Stimulated activated CD4-positive, alpha-beta T cell treated with anti-CD3 and anti-CD28 coated beads, Interleukin-2, amount 100 ng/mL, for 4 hours (primary cell): Measurements from ENCODE around the gene PRMT1.

Experiments
- DNase-seq: peaks from one replicate; pipeline ENCODE4 v3.0.0-alpha.2; 2020; ENCODE audit warnings: low read depth

PRMT1 gene

DNA sequence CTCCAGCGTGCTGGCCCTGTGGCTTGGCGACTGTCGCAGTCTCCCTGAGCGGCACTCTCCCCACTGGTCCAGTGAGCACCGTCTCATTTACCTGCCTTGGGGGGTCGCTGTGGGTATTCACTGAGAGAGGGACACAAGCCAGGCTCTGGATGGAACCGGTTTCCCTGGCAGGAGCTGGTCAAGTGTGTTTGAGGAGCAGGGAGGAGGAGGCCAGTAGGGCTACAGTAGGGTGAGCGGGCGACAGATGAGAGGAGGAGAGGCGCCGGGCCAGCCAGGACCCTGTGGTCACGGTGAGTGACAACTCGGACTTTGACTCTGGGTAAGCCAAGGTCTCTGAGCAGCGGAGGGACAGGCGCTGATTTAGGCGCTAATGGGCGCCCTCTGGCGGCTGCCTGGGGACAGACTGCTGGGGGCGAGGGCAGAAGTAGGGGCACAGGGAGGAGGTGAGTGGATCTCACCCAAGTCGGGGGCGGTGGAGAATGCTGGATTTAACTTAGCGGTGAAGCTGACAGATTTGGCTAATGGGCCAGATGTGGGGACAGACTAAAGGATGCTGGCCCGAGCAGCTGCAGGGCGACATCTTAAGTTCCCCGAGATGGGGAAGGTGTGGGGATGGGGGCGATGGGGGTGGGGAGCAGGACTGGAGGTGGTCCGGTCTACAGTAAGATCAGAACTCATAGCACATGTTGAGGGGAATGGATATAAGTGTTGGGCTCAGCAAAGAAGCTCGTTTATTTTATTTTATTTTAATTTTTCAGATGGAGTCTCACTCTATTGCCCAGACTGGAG lies 4.7 kb upstream of the PRMT1 start:
- DNase-seq: peak; percentile 67

GRCh38 chr19:49676136-49676783 lies 811 bp upstream of the PRMT1 start:
- no peak for DNase-seq

- peak; percentile 97 for DNase-seq
Observed at GRCh38 chr19:49676784-49677230, 264 bp upstream of the PRMT1 start.

DNA sequence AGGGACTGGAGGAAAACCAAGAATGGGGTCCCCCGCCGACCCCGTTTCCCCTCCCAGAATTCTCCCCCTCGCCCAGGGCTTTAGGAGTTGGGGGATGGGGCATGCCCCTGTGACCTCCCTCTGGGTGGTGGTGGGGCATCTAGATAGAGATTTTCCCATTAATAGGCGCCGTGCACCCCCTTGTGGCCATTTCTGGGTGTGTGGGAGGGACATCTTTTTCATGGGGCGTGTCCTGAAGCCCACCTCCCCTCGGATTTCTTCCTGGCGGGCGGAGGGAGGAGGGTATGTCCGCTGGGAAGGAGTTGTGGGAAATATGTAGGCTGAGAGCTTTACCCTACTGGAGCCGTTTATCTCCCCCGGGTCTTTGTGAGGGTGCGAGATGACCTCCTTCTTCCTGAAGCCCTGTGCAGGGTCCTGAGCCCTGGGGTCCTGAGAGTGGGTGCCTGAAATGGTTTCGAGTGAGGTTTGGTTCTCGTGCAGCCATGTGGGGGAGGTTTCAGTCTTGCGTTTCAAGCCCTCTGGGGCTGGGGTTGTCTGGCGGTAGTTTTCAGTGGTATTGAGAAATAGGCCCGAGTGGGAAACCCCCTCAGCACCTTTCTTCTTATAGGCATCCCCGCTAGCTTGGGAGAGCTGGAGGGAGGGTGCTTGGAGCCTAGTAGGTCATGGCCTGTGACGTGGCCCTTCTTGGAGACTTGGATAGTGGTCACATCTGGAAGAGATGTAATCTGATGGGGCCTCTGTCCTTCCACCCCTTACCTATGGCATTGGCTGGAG lies 1.0 kb downstream of the PRMT1 start:
- DNase-seq: peak; percentile 69

DNA sequence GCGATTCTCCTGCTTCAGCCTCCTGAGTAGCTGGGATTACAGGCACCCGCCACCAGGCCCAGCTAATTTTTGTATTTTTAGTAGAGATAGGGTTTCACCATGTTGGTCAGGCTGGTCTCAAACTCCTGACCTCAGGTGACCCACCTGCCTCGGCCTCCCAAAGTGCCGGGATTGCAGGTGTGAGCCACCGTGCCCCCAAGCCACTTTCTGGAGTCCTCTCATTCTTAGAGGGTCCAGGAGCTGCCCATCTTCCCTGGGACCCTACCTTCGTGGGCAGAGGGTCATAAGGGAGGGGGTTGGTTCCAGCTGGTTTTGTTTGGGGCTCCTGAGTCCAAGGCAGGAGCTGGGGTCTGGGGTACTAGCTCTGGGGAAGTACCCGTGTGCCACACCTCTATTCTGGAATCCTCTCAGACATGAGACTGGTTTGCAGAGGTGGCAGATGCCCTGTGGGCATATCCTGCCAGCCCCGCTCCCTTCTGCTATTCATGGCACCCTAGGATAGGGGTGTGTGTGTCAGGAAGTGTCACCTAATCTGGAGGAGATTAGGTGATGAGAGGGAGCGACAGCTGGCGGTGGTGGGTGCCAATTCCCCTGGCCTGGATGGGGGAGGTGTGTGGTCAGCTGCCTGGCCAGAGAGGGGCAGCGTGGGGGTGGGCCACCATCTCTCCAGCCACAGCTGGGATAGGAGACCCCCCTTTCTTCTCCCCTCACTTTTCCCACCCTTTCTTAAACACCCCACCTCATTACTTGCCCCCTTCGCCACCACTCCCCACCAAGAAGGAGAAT lies 2.1 kb downstream of the PRMT1 start:
- DNase-seq: no peak

DNA sequence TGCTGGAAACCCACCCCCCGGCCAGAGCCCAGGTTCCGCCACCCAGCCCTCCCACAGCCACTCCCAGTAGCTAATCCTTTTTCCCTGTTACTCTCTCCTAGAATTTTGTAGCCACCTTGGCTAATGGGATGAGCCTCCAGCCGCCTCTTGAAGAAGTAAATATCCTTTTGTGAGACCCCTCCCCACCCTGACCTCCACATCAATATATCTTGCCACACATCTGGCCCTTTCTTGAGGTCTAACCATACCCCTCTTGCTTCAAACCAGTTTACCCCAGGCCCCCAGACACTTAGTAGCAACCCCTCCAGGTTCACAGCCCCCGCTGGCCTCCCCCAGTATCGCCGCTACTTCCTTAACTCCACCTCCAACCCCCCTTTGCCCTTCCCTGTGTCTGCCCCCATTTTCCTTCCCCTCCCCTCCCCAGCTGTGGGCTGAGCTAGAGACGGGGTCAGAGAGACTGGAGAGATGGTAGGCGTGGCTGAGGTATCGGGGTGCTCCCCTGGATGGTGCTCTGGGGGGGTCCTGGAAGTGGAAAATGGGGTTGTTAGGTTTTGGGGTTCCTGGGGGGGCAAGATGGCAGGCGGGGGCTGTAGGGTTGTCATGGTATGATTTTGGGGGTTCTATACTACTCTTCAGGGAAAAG lies 2.8 kb downstream of the PRMT1 start:
- no peak for DNase-seq

DNA sequence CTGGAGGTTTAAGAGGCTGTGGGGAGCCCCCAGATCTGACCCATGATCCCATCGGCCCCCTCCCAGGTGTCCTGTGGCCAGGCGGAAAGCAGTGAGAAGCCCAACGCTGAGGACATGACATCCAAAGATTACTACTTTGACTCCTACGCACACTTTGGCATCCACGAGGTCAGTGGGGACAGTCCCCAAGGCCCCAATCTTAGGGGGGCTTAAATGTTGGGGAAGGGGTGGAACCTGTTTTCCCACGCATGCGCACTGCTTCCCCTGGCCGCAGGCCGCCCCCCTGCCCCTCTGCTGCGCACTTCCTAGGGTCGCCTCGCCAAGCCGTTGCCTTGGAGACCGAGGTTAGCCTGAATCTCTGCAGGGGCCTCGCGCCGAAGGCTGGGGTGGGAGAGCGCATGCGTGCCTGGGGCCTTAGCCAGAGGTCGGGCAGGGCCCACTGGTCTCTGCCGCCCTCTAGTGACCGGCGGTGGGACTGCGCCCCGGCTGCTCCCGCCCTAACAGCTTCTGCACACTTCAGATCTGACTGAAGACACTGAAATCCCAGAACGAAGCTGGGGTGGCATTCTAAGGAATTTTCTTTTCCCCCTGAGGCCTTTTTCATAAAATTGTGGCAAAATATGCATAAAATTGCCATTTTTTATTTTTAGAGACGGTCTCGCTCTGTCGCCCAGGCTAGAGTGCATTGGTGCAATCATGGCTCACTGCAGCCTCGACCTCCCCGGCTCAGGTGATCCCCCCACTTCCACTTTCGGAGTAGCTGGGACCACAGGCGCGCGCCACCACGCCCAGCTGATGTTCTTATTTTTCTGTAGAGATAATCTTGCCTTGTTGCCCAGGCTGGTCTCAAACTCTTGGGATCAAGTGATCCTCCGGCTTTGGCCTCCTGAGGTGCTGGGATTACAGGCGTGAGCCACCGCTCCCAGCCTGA lies 3.6 kb downstream of the PRMT1 start:
- DNase-seq: peak; percentile 88

DNA sequence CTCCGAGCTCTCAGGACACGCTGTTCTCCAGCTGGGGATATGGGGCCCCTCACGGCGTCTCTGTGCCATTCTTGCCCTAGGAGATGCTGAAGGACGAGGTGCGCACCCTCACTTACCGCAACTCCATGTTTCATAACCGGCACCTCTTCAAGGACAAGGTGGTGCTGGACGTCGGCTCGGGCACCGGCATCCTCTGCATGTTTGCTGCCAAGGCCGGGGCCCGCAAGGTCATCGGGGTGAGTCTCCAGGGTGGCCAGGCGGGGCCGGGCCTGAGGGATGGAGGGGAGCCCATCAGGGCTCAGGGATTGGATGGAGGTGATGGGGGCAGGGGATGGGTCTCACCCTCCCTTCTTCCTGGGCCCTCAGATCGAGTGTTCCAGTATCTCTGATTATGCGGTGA lies 4.8 kb downstream of the PRMT1 start:
- no peak for DNase-seq

- no peak for DNase-seq
Observed at GRCh38 chr19:49682274-49682673, 5.2 kb downstream of the PRMT1 start.

DNA sequence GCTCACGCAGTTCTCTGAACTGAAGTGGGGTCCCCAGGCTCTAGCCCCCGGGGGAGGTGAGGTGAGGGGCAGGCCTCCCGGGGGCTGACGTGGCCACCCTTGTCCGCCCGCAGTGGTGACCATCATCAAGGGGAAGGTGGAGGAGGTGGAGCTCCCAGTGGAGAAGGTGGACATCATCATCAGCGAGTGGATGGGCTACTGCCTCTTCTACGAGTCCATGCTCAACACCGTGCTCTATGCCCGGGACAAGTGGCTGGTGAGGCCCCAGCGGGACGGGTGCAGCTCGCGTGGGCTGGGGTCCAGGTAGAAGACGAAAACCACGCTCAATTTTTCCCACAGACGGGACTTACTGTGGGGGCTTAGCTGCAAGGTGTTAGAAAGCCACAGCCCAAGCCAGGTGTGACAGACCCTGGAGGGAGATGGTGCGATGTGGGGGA lies 6.8 kb downstream of the PRMT1 start:
- no peak for DNase-seq

- DNase-seq: no peak
Observed at GRCh38 chr19:49684251-49684982, 7.3 kb downstream of the PRMT1 start.

- no peak for DNase-seq
Observed at GRCh38 chr19:49684983-49685553, 8.0 kb downstream of the PRMT1 start.

DNA sequence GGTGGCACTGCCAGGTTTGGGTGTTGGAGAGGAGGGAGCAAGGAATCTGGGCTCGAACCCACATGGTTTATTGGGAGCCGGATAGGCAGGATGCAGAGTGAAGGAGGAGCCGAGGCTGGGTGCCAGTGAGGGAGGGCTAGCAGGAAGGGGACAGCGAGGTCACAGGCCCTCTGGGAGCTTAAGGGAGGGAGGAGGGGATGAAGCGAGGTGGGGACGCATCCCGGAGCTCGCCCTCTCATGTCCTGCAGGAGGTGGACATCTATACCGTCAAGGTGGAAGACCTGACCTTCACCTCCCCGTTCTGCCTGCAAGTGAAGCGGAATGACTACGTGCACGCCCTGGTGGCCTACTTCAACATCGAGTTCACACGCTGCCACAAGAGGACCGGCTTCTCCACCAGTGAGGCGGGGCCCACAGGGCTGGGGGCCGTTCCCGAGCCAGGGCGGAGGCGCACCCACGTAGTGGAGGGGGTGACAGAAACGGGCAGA lies 8.8 kb downstream of the PRMT1 start:
- no peak for DNase-seq

DNA sequence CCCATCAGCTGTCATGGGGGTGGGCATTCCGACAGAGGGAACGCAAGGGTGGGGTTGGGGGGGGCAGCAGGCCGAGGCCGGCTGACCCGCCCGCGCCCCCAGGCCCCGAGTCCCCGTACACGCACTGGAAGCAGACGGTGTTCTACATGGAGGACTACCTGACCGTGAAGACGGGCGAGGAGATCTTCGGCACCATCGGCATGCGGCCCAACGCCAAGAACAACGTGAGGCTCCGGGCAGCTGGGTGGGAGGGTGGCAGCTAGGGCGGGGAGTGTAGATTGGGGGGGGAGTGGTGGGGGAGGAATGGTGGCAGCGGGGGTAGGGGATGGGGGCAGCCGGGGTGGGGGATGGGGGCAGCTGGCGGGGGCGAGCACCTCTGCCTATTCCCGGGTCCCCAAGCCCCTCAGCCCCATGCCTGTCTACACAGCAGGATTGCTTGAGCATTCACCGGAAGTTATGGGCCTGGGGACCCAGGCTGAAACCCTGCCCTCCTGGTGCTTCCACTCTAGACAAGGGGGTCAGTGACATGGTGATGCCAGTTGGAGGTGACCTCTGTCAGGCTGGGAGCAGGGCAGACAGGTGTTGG lies 9.5 kb downstream of the PRMT1 start:
- no peak for DNase-seq

- no peak for DNase-seq
Observed at GRCh38 chr19:49687150-49687549, 10.1 kb downstream of the PRMT1 start.

GRCh38 chr19:49687566-49688316 lies 10.7 kb downstream of the PRMT1 start:
- DNase-seq: no peak

DNA sequence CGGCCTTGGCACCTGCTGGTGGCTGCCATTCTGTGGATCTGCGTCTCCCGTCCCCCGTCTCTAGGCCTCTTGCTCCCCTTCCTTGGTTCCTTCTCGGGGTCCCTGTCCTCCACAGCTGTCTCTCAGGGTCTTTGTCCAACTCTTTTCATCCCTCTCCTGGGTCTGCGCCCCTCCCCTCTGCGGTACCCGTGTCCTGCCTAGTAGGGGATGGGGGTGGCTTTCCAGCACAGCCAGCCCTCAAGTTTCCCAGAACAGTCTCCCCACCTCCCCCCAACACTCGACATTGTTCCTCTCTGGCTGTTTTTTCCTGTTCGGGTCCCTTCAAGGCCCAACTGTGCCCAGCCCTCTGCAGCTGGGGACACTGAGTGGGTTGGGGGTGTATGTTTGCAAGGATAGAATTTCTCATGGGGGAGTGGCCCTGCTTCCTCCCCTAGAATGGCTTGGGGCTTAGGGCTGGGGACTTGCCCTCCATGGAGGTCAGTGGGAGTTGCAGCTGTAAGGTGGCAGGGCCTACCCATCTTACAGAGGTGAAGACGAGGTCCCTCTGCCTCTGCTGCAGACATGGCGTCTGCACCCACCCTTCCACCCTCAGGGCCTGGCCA lies 11.6 kb downstream of the PRMT1 start:
- no peak for DNase-seq
